ENCODE measurements around the gene SLC26A6. TPM values are rescaled to one million over a fixed set of nuclear protein-coding genes. Genes with fewer than 3 reads are reported as not detected.

The SLC26A6 gene
- polyA plus RNA-seq, 1 of the 3 experiments (the other 2 are of a cell fraction) = 31.9 TPM

GRCh38 chr3:48614044-48614443 lies 21.2 kb downstream of the SLC26A6 start:
- H3K9me2 ChIP-seq = no peaks in the 10 kb centered on the region
- H3K4me3 ChIP-seq (ENCODE audit: low read depth in 2 of 2, low read length in 1 of 2) = no peak overlapping the region
- CTCF ChIA-PET = no interaction called here
- TF ChIP-seq GABPA (IDR thresholded peaks at IDR 0.05; ENCODE audit: low read depth) (no peak), YY1 (IDR thresholded peaks at IDR 0.05; ENCODE audit: low read depth) (no peak), USF1 (IDR thresholded peaks at IDR 0.05; ENCODE audit: borderline replicate concordance, low read depth) (no peak), FOXJ3 (CRISPR knock-in tag; IDR thresholded peaks at IDR 0.05) (no peak), FOXM1 (IDR thresholded peaks at IDR 0.05; ENCODE audit: low read depth) (no peak), RAD21 (IDR thresholded peaks at IDR 0.05; ENCODE audit: low read length) (no peak), TEAD4 (IDR thresholded peaks at IDR 0.05; ENCODE audit: borderline replicate concordance, insufficient read depth) (no peak), IRF3 (IDR thresholded peaks at IDR 0.05; ENCODE audit: low read depth, low read length) (no peak), POLR2AphosphoS5 (IDR thresholded peaks at IDR 0.05; ENCODE audit: low read depth, low read length) (no peak), EZH2phosphoT487 (IDR thresholded peaks at IDR 0.05; ENCODE audit: borderline replicate concordance, low read depth) (no peak), MXI1 (IDR thresholded peaks at IDR 0.05; ENCODE audit: low read depth, low read length) (no peak), NFIC (IDR thresholded peaks at IDR 0.05; ENCODE audit: borderline replicate concordance) (no peak), SMC3 (IDR thresholded peaks at IDR 0.05; ENCODE audit: low read depth, low read length) (no peak)
- WGBS (ENCODE audit: low lambda C conversion rate) = 32% methylated on average over 3 of the region's 3 CpGs
- no peaks in the 10 kb centered on the region; a peak in 1 of 4 replicates for H3K4me1 ChIP-seq (ENCODE audit: control insufficient read depth in 1 of 2, insufficient read depth in 2 of 2, low read depth in 1 of 2, low read length in 1 of 2)
- no peak overlapping the region for H3K4me2 ChIP-seq
- peak overlapping the region; percentile 26; the same call in 1 of the 2 replicates for H2AFZ ChIP-seq (ENCODE audit: low read depth)
- no peaks in the 10 kb centered on the region for H3K36me3 ChIP-seq (replicated peaks in 1 of 2; ENCODE audit: control insufficient read depth in 1 of 2, insufficient read depth in 2 of 2, low read length in 1 of 2)
- POLR2A ChIA-PET = no interaction called here
- DNase-seq = no peak
- H4K20me1 ChIP-seq (ENCODE audit: insufficient read depth) = no peaks in the 10 kb centered on the region
- peaks cover 3% of the 10 kb centered on the region for H3F3A ChIP-seq (replicated peaks; ENCODE audit: insufficient read depth)
- no peak overlapping the region for H3K9ac ChIP-seq
- peaks cover 4% of the 10 kb centered on the region for H3K79me2 ChIP-seq (ENCODE audit: insufficient read depth)
- H3K9me3 ChIP-seq = 0 out of 2 replicates have a peak, but pooled peaks cover 8% of the 10 kb centered on the region
- no peaks in the 10 kb centered on the region for H3K27me3 ChIP-seq (ENCODE audit: insufficient read depth)
- H3K27ac ChIP-seq (ENCODE audit: low read depth in 2 of 2, low read length in 1 of 2) = no peak overlapping the region

- no peaks in the 10 kb centered on the region for H3K9me2 ChIP-seq
Observed at GRCh38 chr3:48612309-48612708, 23.0 kb downstream of the SLC26A6 start.

More at GRCh38 chr3:48612309-48612708, 23.0 kb downstream of the SLC26A6 start:
- no peak overlapping the region for H3K27ac ChIP-seq (ENCODE audit: low read depth in 2 of 2, low read length in 1 of 2)
- no peak for DNase-seq
- no peaks in the 10 kb centered on the region for H3K27me3 ChIP-seq (ENCODE audit: insufficient read depth)
- H3F3A ChIP-seq (replicated peaks; ENCODE audit: insufficient read depth) = no peaks in the 10 kb centered on the region
- 79% methylated on average over 1 of the region's 1 CpG for WGBS (ENCODE audit: low lambda C conversion rate)
- no peak for TF ChIP-seq YY1 (IDR thresholded peaks at IDR 0.05; ENCODE audit: low read depth)
- no peak for TF ChIP-seq CHD2 (IDR thresholded peaks at IDR 0.05; ENCODE audit: low read length, partially characterized antibody)
- H2AFZ ChIP-seq (ENCODE audit: low read depth) = no peak overlapping the region
- peaks cover 0 to 13% of the 10 kb centered on the region in 2 experiments for H3K36me3 ChIP-seq (replicated peaks in 1 of 2; ENCODE audit: control insufficient read depth in 1 of 2, insufficient read depth in 2 of 2, low read length in 1 of 2)
- ChIA-PET CTCF (interaction anchor here (0.8 to 4.6 kb wide), 4 partner anchors 10 to 143 kb away, joined by 3 to 40 read pairs (median 3); partner anchors contain the start of gene SLC26A6), POLR2A (no interaction called here)
- H3K4me1 ChIP-seq (ENCODE audit: control insufficient read depth in 1 of 2, insufficient read depth in 2 of 2, low read depth in 1 of 2, low read length in 1 of 2) = peaks cover 5 to 7% of the 10 kb centered on the region in 2 experiments; a peak in 3 of 4 replicates
- H3K4me3 ChIP-seq (ENCODE audit: low read depth in 2 of 2, low read length in 1 of 2) = no peak overlapping the region
- peaks cover 21% of the 10 kb centered on the region for H3K79me2 ChIP-seq (ENCODE audit: insufficient read depth)
- H3K9me3 ChIP-seq = 0 out of 2 replicates have a peak, but pooled peaks cover 3% of the 10 kb centered on the region
- no peaks in the 10 kb centered on the region for H4K20me1 ChIP-seq (ENCODE audit: insufficient read depth)
- no peak overlapping the region for H3K9ac ChIP-seq
- no peak overlapping the region for H3K4me2 ChIP-seq

Data from SK-N-SH (cell line).